GM19351 (cell line): ENCODE results near the gene GCLM.

Experiments used
- ATAC-seq: cut with Tn5 transposase; IDR thresholded peaks from one replicate; pipeline ENCODE4 v1.9.1; 2021; ENCODE audit warnings: mild to moderate bottlenecking, moderate library complexity; ENCODE audit not compliant: unreplicated experiment

GCLM gene

GRCh38 chr1:93847811-93848288, 61.4 kb downstream of the GCLM start:
- ATAC-seq: peak; percentile 20

GRCh38 chr1:93846992-93847810, 62.0 kb downstream of the GCLM start:
- ATAC-seq: peak; percentile 56

GRCh38 chr1:93846206-93846991, 62.8 kb downstream of the GCLM start:
- ATAC-seq: peak; percentile 55

GRCh38 chr1:93845538-93846205, 63.6 kb downstream of the GCLM start:
- ATAC-seq: peak; percentile 13

GRCh38 chr1:93844262-93845045, 64.8 kb downstream of the GCLM start:
- no peak for ATAC-seq

- no peak for ATAC-seq
These were observed 66.3 kb downstream of the GCLM start for GRCh38 chr1:93842750-93843500.

- ATAC-seq: no peak
These were observed 67.5 kb downstream of the GCLM start for GRCh38 chr1:93841771-93842170.

GRCh38 chr1:93840956-93841482, 68.2 kb downstream of the GCLM start:
- no peak for ATAC-seq

- ATAC-seq: no peak
These were observed 69.5 kb downstream of the GCLM start for GRCh38 chr1:93839753-93840152.

- no peak for ATAC-seq
These were observed 69.9 kb downstream of the GCLM start for GRCh38 chr1:93839307-93839706.

GRCh38 chr1:93837961-93838360, 71.3 kb downstream of the GCLM start:
- ATAC-seq: no peak
